SK-N-MC (cell line): Measurements from ENCODE around the gene RUVBL1.
A peak's percentile ranks its signal among the peaks of the same experiment; 100 is the strongest.

ENCODE experiments used
- EZH2 ChIP-seq: fragments of 200-600 bp; sonication (generic); IDR thresholded peaks from one replicate; pipeline ENCODE4 v1.6.1; 2017; ENCODE audit warnings: antibody characterized with exemption
- FOXP2 ChIP-seq: optimal IDR thresholded peaks from 2 replicates; pipeline ENCODE3; 2011; ENCODE audit warnings: mild to moderate bottlenecking, moderate library complexity; ENCODE audit not compliant: insufficient read depth; ENCODE audit errors: extremely low read length, control extremely low read depth
- POLR2AphosphoS5 ChIP-seq: IDR thresholded peaks from 2 replicates; pipeline ENCODE4 v1.6.1; 2012; ENCODE audit warnings: mild to moderate bottlenecking, low read depth, low read length, borderline replicate concordance

DNA sequence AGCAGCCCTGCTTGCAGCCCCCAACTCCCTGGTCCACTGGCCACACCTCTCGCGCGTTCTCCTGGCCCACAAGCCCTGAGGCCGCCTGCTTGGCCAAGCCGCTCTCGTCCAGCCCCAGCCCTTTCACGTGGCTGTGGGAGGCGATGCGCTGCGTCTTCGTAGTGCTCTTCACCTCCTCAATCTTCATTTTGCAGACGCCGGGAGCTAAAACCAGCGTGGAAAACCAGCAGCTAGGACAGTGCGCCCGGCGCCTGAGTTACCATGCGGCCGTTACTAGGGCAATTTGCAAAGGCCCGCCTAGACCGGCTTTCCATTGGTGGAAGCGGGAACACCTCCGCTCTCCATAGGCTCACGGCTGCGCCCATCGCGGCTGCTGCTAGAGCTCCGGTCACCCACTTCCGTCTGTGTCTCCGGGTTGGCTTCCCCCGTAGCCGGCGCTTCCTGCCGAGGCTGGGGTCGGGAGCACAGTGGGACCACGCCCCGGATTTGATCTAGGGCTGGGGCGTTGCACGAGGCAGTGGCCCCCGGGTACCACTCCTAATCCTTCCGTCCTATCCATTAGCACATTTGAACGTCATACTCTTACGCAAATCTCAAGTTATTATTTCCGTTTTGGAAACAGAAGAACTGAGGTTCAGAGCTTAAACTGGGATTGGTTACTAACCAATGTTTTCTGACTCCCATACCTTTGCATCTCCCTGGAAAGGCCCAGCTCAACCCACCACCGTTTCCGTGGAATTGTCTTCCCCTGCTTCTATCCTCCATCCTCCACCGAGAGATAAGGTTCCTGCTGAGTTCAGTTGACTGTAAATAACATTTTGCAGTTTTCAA is at the start of gene RUVBL1:
- TF ChIP-seq EZH2 (no peak), POLR2AphosphoS5 (peak; percentile 95), FOXP2 (peak; percentile 85)
